ENCODE data around the gene SANBR. TPM values are rescaled to one million over a fixed set of nuclear protein-coding genes. Genes with fewer than 3 reads are reported as not detected.

The SANBR gene
- total and polyA plus RNA-seq, 2 of the 13 experiments (the other 11 are each of a cell fraction or from before 2014, with no cell fraction given): 9.8 to 20.9 TPM

- no peak; the same call in 1 of the 2 replicates for TF ChIP-seq ATF7 (IDR thresholded peaks at IDR 0.05)
- TF ChIP-seq ATF7 (CRISPR knock-in tag; IDR thresholded peaks at IDR 0.05): no peak
- no peak for TF ChIP-seq PATZ1 (CRISPR knock-in tag; IDR thresholded peaks at IDR 0.05)
- TF ChIP-seq ZNF580 (CRISPR knock-in tag; IDR thresholded peaks at IDR 0.05; ENCODE audit: borderline replicate concordance, low read depth): peak; percentile 85; the same call in 1 of the 2 replicates
- no peak for TF ChIP-seq RNF2 (conservative IDR thresholded peaks at IDR 0.05; ENCODE audit: low read depth)
- 0 out of 2 replicates have a peak, but pooled peaks have one; percentile 35 for TF ChIP-seq FOXO4 (CRISPR knock-in tag; conservative IDR thresholded peaks at IDR 0.05)
- TF ChIP-seq NR2F6 (IDR thresholded peaks at IDR 0.05): no peak
- TF ChIP-seq NR2F6 (CRISPR knock-in tag; IDR thresholded peaks at IDR 0.05): no peak
- no peak for TF ChIP-seq ZNF784 (CRISPR knock-in tag; IDR thresholded peaks at IDR 0.05; ENCODE audit: borderline replicate concordance)
- TF ChIP-seq ZNF224 (CRISPR knock-in tag; IDR thresholded peaks at IDR 0.05): no peak
- TF ChIP-seq ZBTB25 (CRISPR knock-in tag; IDR thresholded peaks at IDR 0.05): 0 out of 2 replicates have a peak, but pooled peaks have one; percentile 67
- peak; percentile 98; the same call in 1 of the 2 replicates for TF ChIP-seq ZBTB26 (CRISPR knock-in tag; IDR thresholded peaks at IDR 0.05; ENCODE audit: borderline replicate concordance)
- TF ChIP-seq ZFP36L1 (CRISPR knock-in tag; IDR thresholded peaks at IDR 0.05): no peak
- no peak for TF ChIP-seq CBX1 (IDR thresholded peaks at IDR 0.05; ENCODE audit: low read depth)
- TF ChIP-seq DZIP1 (CRISPR knock-in tag; IDR thresholded peaks at IDR 0.05): no peak
- TF ChIP-seq GATA4 (IDR thresholded peaks at IDR 0.05; ENCODE audit: borderline replicate concordance, low read depth): 0 out of 2 replicates have a peak, but pooled peaks have one; percentile 22
- TF ChIP-seq FOXK2 (IDR thresholded peaks at IDR 0.05): peak; percentile 73; the same call in 1 of the 2 replicates
- 0 out of 2 replicates have a peak, but pooled peaks have one; percentile 8 for TF ChIP-seq ZNF503 (CRISPR knock-in tag; IDR thresholded peaks at IDR 0.05)
Measured at GRCh38 chr2:61018318-61018755, 47.3 kb upstream of the SANBR start (continued).
